GM12891 (cell line): Measurements from ENCODE around the gene LOC128125822.

ENCODE experiments used
- DNase-seq: peaks from one replicate; pipeline ENCODE4 v3.0.0; 2011; ENCODE audit warnings: low spot score; ENCODE audit not compliant: insufficient read length
- FAIRE-seq: peaks from 2 replicates; lab custom pipeline; 2011; peaks lifted over from hg19 to GRCh38; lab: Jason Lieb, UNC
- PAX5 ChIP-seq: IDR thresholded peaks from 2 replicates; pipeline ENCODE4 v1.6.1; 2011; ENCODE audit warnings: low read length, moderate library complexity, mild to moderate bottlenecking; ENCODE audit not compliant: insufficient read depth, severe bottlenecking
- POLR2A ChIP-seq: IDR thresholded peaks from 2 replicates; pipeline ENCODE4 v1.6.1; 2011; ENCODE audit warnings: low read depth, low read length, control low read depth
- POLR2AphosphoS5 ChIP-seq: IDR thresholded peaks from 2 replicates; pipeline ENCODE4 v1.6.1; 2011; ENCODE audit warnings: low read depth, low read length, control low read depth
- POU2F2 ChIP-seq: IDR thresholded peaks from 2 replicates; pipeline ENCODE4 v1.6.1; 2011; ENCODE audit warnings: low read depth, mild to moderate bottlenecking, control low read depth, low read length, moderate library complexity
- SPI1 ChIP-seq: IDR thresholded peaks from 2 replicates; pipeline ENCODE4 v1.6.1; 2011; ENCODE audit warnings: low read depth, low read length, control low read depth
- TAF1 ChIP-seq: IDR thresholded peaks from 2 replicates; pipeline ENCODE4 v1.6.1; 2011; ENCODE audit warnings: low read depth, low read length, control low read depth

LOC128125822 gene

GRCh38 chr6:63533026-63533425 lies 39.3 kb upstream of the LOC128125822 start:
- FAIRE-seq (no peak), DNase-seq (no peak)
- no peak for TF ChIP-seq POU2F2
- TF ChIP-seq POLR2A = no peak
- TF ChIP-seq TAF1 = no peak
- TF ChIP-seq SPI1 = no peak
- no peak for TF ChIP-seq POLR2AphosphoS5
- no peak for TF ChIP-seq PAX5

DNA sequence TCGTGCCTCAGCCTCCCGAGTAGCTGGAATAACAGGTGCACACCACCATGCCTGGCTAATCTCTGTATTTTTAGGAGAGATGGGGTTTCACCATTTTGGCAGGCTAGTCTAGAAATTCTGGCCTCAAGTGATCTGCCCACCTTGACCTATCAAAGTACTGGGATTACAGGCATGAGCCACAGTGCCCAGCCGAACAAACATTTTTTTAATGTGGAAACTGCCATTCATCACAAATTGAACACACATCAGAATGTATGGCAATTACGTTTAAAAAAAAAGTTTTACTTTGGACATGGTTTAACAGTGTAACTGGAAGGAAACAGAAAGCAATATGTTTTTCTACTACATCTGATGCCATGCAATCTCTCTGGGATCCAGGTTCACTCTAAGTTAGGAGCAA lies 38.3 kb upstream of the LOC128125822 start:
- no peak for DNase-seq
- TF ChIP-seq SPI1 (no peak), TAF1 (no peak), POU2F2 (no peak), PAX5 (no peak), POLR2AphosphoS5 (no peak), POLR2A (no peak)
- FAIRE-seq = no peak

DNA sequence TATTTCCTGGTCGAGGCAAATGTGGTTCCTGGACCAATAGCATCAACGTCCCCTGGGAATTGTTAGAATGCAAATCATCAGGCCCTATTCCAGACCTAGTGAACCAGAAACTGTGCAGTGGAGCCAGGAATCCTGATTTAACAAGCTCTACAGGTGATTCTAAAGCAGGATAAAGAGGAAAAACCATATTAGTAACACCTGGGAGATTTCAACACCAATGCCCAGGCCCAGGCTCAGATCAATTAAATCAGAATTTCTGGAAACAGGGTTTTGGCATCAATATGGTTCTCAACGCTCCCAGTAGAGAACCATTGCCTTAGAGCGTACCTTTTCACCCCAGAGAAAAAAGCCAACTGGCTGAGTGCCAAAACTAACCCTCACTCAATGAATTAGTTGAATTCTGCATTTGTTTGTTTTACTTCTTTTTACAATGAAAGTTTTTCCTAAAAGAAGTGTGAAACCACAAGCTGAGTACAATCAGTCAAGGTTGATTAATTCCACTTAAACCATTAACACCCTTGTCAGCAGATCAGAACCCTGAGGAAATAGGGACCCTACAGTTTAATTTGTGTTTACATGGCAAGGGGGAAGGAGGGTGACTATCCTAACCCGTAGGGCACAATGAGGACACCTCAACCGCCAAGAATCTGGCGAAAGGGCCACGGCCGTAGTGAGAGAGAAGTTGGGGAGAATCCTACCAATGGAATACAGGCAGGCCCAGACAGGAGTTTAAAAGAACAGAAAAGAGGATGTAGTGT lies 34.9 kb upstream of the LOC128125822 start:
- FAIRE-seq = no peak
- no peak for DNase-seq
- no peak for TF ChIP-seq PAX5
- TF ChIP-seq POU2F2 = no peak
- no peak for TF ChIP-seq SPI1
- no peak for TF ChIP-seq POLR2AphosphoS5
- no peak for TF ChIP-seq TAF1
- TF ChIP-seq POLR2A = no peak

- no peak for TF ChIP-seq SPI1
- no peak for TF ChIP-seq TAF1
- TF ChIP-seq POU2F2 = no peak
- no peak for TF ChIP-seq POLR2AphosphoS5
- TF ChIP-seq PAX5 = no peak
- TF ChIP-seq POLR2A = no peak
- no peak for FAIRE-seq
- no peak for DNase-seq
These were observed 34.4 kb upstream of the LOC128125822 start for GRCh38 chr6:63537959-63538300.

DNA sequence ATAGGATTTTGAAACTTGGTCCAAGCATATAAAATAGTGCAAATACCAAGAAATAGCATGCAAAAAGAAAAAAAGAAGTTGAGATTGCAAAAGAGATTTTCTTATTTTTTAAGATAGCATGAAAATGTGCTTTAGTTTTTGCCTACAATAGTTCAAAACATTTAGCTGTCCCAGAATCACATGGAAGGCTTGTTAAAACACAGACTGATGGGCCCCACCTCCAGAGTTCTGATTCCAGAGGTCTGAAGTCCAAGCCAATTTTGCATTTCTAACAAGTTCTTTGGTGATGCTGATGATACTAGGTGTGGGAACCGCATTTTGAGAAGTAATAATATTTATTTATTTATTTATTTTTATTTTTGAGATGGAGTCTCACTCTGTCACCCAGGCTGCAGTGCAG lies 33.7 kb upstream of the LOC128125822 start:
- FAIRE-seq (no peak), DNase-seq (no peak)
- TF ChIP-seq SPI1 = no peak
- TF ChIP-seq POU2F2 = no peak
- no peak for TF ChIP-seq PAX5
- no peak for TF ChIP-seq POLR2AphosphoS5
- no peak for TF ChIP-seq POLR2A
- no peak for TF ChIP-seq TAF1

DNA sequence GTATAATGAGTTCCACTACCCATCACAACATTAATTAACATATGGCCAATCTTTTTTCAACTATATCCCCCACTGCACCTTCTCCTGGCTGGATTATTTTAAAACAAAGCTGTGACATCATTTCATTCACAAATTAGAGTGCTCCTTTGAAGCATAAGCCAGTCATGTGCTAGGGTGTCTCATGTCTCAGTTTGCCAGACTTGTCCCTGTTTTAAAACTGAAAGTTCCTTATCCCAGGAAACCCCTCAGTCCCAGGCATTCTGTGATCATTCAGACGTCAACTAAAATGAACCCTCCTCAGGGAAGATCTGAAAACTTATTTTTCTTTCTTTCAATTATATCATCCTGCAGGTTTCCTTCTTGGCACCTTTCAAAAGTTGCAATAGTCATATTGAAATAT lies 29.3 kb upstream of the LOC128125822 start:
- TF ChIP-seq POLR2AphosphoS5 (no peak), SPI1 (no peak), POU2F2 (no peak), TAF1 (no peak)
- FAIRE-seq (no peak), DNase-seq (no peak)

DNA sequence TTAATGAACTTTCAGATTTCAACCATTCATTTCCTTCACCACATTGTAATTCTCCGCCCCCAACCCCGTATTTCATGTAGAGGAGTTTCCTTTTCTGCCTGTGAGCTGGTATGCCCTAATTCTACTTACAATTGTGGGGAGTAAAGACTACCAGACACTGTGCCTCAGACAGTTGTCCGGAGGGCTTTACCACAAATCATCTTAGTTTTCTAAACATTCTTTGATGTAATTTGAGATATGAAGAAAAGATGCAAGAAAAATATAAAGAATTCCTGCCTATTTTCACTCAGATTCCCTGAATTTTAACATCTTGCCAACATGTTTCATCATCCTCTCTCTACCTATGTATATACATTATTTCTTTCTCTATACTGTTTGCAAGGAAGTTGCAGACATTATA lies 28.3 kb upstream of the LOC128125822 start:
- DNase-seq (no peak), FAIRE-seq (no peak)
- TF ChIP-seq POU2F2 (no peak), PAX5 (no peak), POLR2A (no peak), TAF1 (no peak)

DNA sequence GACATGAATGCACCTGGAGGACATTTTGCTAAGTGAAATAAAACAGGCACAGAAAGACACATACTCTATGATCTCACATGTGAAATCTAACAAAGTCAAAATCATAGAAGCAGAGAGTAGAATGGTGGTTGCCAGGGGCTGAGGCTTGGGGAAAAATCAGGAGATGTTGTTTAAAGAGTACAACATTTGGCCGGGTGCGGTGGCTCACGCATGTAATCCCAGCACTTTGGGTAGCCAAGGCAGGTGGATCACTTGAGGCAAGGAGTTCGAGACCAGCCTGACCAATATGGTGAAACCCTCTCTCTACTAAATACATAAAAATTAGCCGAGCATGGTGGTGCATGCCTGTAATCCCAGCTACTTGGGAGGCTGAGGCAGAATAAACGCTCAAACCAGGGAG lies 26.0 kb upstream of the LOC128125822 start:
- no peak for FAIRE-seq
- TF ChIP-seq POU2F2 (no peak), POLR2AphosphoS5 (no peak), TAF1 (no peak), PAX5 (no peak), POLR2A (no peak), SPI1 (no peak)
- DNase-seq = no peak

DNA sequence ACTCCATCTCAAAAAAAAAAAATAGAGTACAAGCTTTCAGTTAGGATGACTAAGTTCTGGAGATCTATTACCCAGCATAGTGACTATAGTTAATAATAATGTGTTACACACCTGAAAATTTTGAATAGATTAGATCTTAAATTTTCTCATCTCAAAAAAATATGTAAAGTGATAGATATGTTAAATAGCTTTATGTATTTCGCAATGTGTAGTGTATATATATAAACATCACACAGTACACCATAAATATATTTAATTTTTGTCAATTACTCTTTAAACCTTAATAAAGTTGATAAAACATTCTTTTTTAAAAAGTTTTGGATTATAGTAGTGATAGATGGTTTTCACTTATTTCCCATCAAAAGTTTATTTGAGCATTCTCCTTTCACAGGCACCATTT lies 25.6 kb upstream of the LOC128125822 start:
- FAIRE-seq = no peak
- no peak for DNase-seq
- TF ChIP-seq PAX5 (no peak), TAF1 (no peak)

DNA sequence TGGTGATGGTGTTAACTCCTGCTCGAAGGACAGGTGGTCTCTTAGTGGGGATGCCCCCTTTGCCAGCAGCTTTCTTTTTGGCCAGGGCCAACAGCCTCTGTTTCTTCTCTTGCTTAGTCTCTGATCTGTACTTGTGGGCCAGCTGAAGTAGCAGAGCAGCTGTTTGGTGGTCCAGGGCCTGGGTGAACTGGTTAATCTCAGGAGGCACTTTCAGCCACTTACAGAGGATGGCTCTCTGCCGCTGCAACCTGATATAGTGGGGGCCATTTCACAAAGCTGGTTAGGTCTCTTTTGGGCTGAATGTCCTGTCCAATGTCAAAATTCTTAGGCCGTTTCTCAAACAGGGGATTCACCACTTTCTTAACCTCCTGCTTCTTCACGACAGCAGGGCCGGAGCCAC lies 23.2 kb upstream of the LOC128125822 start:
- no peak for DNase-seq
- no peak for TF ChIP-seq TAF1
- no peak for FAIRE-seq

DNA sequence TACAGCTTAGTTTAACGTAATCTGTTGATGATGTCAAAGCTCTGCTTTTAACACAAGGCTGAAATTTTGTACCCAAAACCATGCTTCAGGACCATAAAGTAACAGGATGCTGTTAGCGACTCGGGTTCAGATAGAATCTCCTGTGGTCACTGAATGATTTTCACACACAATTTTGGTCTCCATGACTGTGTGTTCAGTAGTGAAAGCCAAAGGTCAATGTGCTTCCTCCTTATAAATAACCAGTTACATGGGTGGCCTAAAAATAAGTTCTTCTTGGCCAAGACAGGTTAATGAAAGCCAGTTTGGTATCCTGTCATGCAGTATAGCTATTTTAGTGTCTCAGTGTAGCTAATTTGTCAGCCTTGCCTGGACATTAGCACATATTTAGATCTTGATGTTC lies 19.1 kb upstream of the LOC128125822 start:
- no peak for DNase-seq
- no peak for TF ChIP-seq TAF1
- TF ChIP-seq POU2F2 = no peak
- peak; percentile 19; the same call in 1 of the 2 replicates for TF ChIP-seq SPI1
- FAIRE-seq = peak; percentile 87
